Tibial nerve (tissue), 4 donors: Measurements from ENCODE around the gene USP34. TPM values are rescaled to one million over a fixed set of nuclear protein-coding genes. Genes with fewer than 3 reads are reported as not detected.

Experiments
- DNase-seq, 2 donors: peaks; one replicate each; pipeline ENCODE4 v3.0.0-alpha.2; 2019; ENCODE audit warnings: low spot score in 2 of 2
- H3K27ac ChIP-seq, 4 donors: fragments of 200-600 bp; sonication (generic) in 3 of 4; one replicate each; pipeline ENCODE4 v1.5.1; 2017 to 2019; ENCODE audit warnings: mild to moderate bottlenecking in 1 of 4
- H3K27me3 ChIP-seq, 2 donors: fragments of 200-600 bp; sonication (generic) in 1 of 2; one replicate each; pipeline versions ENCODE4 v1.5.1 to v1.6.0; 2017 to 2019
- H3K36me3 ChIP-seq, 3 donors: fragments of 200-600 bp; sonication (generic); one replicate each; pipeline ENCODE4 v1.5.1; 2018 to 2019
- H3K4me1 ChIP-seq, 4 donors: fragments of 200-600 bp; sonication (generic) in 3 of 4; one replicate each; pipeline ENCODE4 v1.5.1; 2017 to 2019
- H3K4me3 ChIP-seq, 4 donors: fragments of 200-600 bp; sonication (generic) in 3 of 4; one replicate each; pipeline ENCODE4 v1.5.1; 2017 to 2019; ENCODE audit warnings: mild to moderate bottlenecking in 1 of 4, moderate library complexity in 1 of 4
- H3K9me3 ChIP-seq, 4 donors: fragments of 200-600 bp; sonication (generic) in 3 of 4; one replicate each; pipeline ENCODE4 v1.5.1; 2017 to 2019
- CTCF ChIP-seq, 5 experiments: fragments of 200-600 bp in 3 of 5; fragments of 450-650 bp in 2 of 5; sonication (generic) in 3 of 5; IDR thresholded peaks; one replicate each; pipeline ENCODE4 v1.5.1; 2016 to 2019; ENCODE audit warnings: antibody characterized with exemption in 5 of 5, mild to moderate bottlenecking in 3 of 5, moderate library complexity in 2 of 5
- EP300 ChIP-seq, 2 donors: sonication (generic); formaldehyde crosslinking; IDR thresholded peaks; one replicate each; pipeline ENCODE4 v1.6.1; 2017; ENCODE audit warnings: antibody characterized with exemption in 2 of 2, mild to moderate bottlenecking in 1 of 2
- POLR2A ChIP-seq, 2 donors: fragments of 450-650 bp; IDR thresholded peaks; one replicate each; pipeline ENCODE4 v1.6.1; 2017; ENCODE audit warnings: antibody characterized with exemption in 2 of 2, mild to moderate bottlenecking in 2 of 2, moderate library complexity in 2 of 2
- WGBS, 2 donors: methylation state at CpG; one replicate each; pipeline ENCODE4 v1.1.5; 2018; 5-methylcytosine and 5-hydroxymethylcytosine counted together
- total RNA-seq, 4 donors: library from RNA; depleted of rRNA; stranded (reverse); fragments of >200 nt; gene quantifications; one replicate each; pipeline ENCODE4 v1.1.0, GENCODE V29; 2016

USP34 gene
- total RNA-seq, 4 donors from 2014 or later = 114 to 211 (median 148) TPM

GRCh38 chr2:61233581-61233980 lies 237.3 kb downstream of the USP34 start:
- Histone ChIP-seq H3K36me3 (peaks cover 0 to 78% (median 27%) of the 10 kb centered on the region in 3 donors), H3K4me3 (no peak overlapping the region), H3K27ac (no peak overlapping the region), H3K4me1 (no peaks in the 10 kb centered on the region), H3K27me3 (no peaks in the 10 kb centered on the region), H3K9me3 (no peaks in the 10 kb centered on the region)
- DNase-seq = no peak
- 79 to 83% methylated on average over 1 of the region's 1 CpG for WGBS, 2 donors
- TF ChIP-seq EP300 (IDR thresholded peaks at IDR 0.05) (no peak), CTCF (IDR thresholded peaks at IDR 0.05) (no peak), POLR2A (IDR thresholded peaks at IDR 0.05) (no peak)

- Histone ChIP-seq H3K27ac (no peak overlapping the region), H3K9me3 (no peaks in the 10 kb centered on the region), H3K4me1 (no peaks in the 10 kb centered on the region), H3K27me3 (no peaks in the 10 kb centered on the region), H3K4me3 (no peak overlapping the region), H3K36me3 (peaks cover 0 to 98% (median 18%) of the 10 kb centered on the region in 3 donors)
- DNase-seq = no peak
- WGBS, 2 donors = 93 to 100% methylated on average over 2 of the region's 2 CpGs
- TF ChIP-seq EP300 (IDR thresholded peaks at IDR 0.05) (no peak), POLR2A (IDR thresholded peaks at IDR 0.05) (no peak), CTCF (IDR thresholded peaks at IDR 0.05) (no peak)
Measured at GRCh38 chr2:61229936-61230335, 241.0 kb downstream of the USP34 start.

GRCh38 chr2:61222567-61222966 lies 248.3 kb downstream of the USP34 start:
- Histone ChIP-seq H3K4me3 (no peak overlapping the region), H3K4me1 (peaks cover 0 to 6% (median 0%) of the 10 kb centered on the region in 4 donors), H3K9me3 (no peaks in the 10 kb centered on the region), H3K36me3 (peaks cover 0 to 66% (median 0%) of the 10 kb centered on the region in 3 donors), H3K27ac (no peak overlapping the region), H3K27me3 (no peaks in the 10 kb centered on the region)
- 96 to 97% methylated on average over 8 of the region's 8 CpGs for WGBS, 2 donors
- TF ChIP-seq CTCF (IDR thresholded peaks at IDR 0.05) = no peak
- no peak for TF ChIP-seq POLR2A (IDR thresholded peaks at IDR 0.05)
- TF ChIP-seq EP300 (IDR thresholded peaks at IDR 0.05) = no peak
- no peak for DNase-seq

GRCh38 chr2:61221819-61222218 lies 249.1 kb downstream of the USP34 start:
- peaks cover 0 to 61% (median 0%) of the 10 kb centered on the region in 3 donors for H3K36me3 ChIP-seq
- DNase-seq = no peak
- no peak overlapping the region for H3K4me3 ChIP-seq
- no peaks in the 10 kb centered on the region for H3K27me3 ChIP-seq
- WGBS, 2 donors = 93 to 95% methylated on average over 5 of the region's 5 CpGs
- no peaks in the 10 kb centered on the region for H3K9me3 ChIP-seq
- TF ChIP-seq POLR2A (IDR thresholded peaks at IDR 0.05) = no peak
- no peak for TF ChIP-seq CTCF (IDR thresholded peaks at IDR 0.05)
- TF ChIP-seq EP300 (IDR thresholded peaks at IDR 0.05) = no peak
- H3K27ac ChIP-seq = no peak overlapping the region
- peaks cover 0 to 6% (median 0%) of the 10 kb centered on the region in 4 donors for H3K4me1 ChIP-seq

GRCh38 chr2:61220768-61221167 lies 250.1 kb downstream of the USP34 start:
- TF ChIP-seq EP300 (IDR thresholded peaks at IDR 0.05) (no peak), CTCF (IDR thresholded peaks at IDR 0.05) (no peak), POLR2A (IDR thresholded peaks at IDR 0.05) (no peak)
- H3K27ac ChIP-seq = peak overlapping the region in 1 of 4 donors; percentile 31
- 45 to 59% methylated on average over 2 of the region's 2 CpGs for WGBS, 2 donors
- H3K9me3 ChIP-seq = no peaks in the 10 kb centered on the region
- no peak overlapping the region for H3K4me3 ChIP-seq
- H3K4me1 ChIP-seq = peaks cover 0 to 6% (median 0%) of the 10 kb centered on the region in 4 donors
- peaks cover 0 to 57% (median 0%) of the 10 kb centered on the region in 3 donors for H3K36me3 ChIP-seq
- H3K27me3 ChIP-seq = no peaks in the 10 kb centered on the region
- no peak for DNase-seq
